Kidney capillary endothelial cell (primary cell): ENCODE measurements around the gene PLGLB2.
"Not testable (repeated sequence)": the region's sequence is repeated elsewhere in the genome, so short reads cannot be mapped to it uniquely, and the experiment has no call there.

Experiments used
- DNase-seq: peaks from one replicate; pipeline ENCODE4 v3.0.0-alpha.2; 2018; ENCODE audit warnings: low spot score

Gene PLGLB2

DNA sequence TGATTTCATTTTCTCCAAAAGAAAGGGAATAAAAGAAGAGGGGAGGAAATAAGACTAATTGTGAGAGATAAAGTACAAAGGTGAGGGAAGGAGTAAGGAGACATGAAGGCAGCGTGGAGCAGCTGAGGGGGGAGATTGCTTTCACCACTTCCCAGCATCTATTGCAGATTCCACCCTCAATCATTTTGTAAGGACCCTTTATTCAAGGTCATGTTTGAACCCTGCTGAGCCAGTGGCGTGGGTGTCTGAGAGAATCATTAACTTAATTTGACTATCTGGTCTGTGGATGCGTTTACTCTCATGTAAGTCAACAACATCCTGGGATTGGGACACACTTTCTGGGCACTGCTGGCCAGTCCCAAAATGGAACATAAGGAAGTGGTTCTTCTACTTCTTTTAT, at the start of gene PLGLB2:
PLGLB2 (plus strand) TSS at position 297 of the 400 bp plus-strand sequence; CDS start at position 364, 67 bp downstream.
- DNase-seq, result not testable (repeated sequence)

DNA sequence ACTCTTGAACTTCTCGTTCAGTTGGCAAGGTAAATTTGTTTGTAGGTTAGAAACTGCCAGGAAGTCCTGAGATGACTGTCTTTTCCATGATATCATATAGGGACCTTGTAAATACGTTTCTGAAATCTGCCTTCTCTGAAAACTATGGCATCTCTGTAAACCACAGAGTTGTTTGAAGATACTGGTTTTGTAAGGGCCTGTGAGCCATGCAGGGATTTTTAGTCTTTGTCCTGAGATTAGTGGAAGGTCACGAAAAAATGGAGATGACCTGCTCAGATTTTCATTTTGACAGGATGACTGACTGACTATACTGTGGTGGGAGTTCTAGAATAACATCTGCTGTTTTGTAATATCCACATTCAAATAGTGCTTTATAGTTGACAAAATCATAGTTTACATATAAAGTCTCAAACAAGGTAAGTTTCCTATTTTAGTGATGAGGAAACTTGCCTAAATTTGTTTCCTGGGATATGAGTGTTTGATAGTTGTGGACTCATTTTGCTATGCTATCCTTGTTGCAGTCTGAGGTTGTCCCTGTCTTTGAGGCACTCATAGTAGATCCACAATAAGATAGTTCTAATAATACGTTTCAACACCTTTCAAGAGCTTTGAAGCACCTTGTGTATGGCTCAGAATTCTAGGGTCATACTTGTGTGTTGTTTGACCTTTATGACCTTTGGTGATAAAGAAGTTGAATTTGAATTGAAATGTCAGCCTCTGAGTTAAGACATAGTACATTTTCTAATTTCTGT, 43.1 kb upstream of the PLGLB2 start:
- DNase-seq, result not testable (repeated sequence)

DNA sequence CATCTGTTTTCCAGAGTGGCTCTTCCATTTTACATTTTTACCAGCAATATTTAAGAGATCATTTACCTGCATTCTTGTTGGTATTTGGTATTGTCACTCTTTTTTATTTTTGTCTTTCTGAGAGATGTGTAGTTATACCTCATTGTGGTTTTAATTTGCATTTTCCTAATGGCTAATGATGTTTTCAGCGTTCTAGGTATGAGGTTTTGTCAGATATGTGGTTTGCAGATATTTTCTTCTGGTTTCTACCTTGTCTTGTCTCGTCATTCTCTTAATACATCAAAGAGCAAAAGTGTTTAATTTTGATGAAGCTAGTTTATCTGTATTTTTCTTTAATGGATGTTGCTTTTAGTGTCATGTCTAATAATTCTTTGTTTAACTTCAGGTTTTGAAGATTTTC, 39.5 kb upstream of the PLGLB2 start:
- DNase-seq, result not testable (repeated sequence)

DNA sequence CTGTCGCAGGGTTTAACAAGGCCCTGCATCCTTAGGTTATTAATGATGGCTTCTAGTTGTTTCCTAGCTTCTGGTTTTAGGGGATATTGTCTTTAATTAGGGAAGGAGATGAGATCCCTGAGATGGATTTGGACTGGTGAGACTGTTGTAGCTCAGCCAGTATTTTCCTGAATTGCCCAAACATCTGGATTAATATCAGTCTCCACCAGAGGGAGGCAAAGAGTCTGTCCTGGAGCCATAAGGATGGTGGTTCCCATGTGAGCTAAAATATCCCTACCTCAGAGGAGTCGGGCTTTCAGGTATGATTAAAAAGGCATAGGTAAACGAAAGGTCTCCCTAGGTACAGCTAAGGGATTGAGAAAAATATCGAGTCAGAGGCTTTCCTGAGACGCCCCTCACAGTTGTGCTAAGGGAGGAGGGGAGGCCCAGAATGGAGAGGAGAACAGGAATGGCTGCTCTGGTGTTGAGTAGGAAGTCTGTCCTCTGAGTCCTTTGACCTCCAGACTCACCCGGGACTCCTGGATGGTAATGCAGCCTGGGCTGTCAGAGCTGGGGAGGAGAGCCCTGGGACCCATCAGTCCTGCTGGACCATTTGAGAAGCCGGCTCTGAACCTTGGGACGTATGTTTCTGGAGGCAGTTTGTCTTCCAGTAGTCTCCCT, 19.8 kb upstream of the PLGLB2 start:
- not testable (repeated sequence) for DNase-seq

DNA sequence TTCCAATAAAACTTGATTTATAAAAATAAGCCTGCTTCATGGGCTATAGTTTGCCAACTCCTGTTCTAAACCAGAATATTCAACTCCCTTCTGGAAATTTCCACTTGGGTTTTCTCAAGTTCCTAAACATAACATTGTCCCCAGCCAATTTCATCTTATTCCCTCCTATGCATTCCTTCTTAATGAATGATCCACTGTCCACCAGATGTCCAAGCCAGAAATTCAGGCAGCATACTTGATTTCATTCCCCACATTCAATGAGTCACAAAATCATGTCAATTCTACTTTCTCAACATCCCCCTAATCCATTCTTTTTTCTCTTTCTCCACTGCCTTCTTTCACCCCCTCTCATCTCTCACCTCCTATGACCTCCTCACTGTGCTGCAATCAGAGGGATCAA, 7.0 kb upstream of the PLGLB2 start:
- DNase-seq, result not testable (repeated sequence)

DNA sequence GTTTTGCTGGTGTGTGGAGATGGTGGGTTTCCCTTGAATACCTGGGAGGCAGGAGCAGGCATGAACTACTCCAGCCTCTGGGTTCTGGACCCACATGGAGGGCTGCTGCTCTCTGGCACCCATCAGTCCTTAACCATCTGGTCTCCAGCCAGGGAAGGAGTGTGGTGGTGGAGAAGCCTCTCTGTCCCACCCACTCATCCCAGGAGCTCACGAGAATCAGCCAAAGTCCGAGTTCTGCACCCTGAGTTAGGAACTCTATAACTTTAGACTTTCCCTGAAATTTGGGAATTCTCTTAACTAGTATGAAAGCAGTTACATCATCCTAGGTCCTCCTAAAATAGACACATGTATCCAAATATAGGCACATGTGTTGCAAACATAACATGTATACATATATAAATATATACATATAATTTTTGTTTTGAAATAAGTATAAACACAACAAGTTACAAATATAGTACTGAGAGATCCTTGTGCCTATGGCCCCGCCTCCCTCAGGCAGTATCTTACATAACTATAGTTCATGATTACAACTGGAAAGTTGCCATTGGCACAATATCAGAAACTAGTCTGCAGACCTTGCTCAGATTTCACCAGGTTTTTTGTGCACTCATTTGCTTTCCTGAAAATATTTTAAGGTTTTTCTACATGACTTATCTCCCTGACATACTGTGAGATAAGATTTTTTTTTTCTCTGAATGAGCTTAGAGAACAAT, 5.3 kb upstream of the PLGLB2 start:
- DNase-seq, result not testable (repeated sequence)

DNA sequence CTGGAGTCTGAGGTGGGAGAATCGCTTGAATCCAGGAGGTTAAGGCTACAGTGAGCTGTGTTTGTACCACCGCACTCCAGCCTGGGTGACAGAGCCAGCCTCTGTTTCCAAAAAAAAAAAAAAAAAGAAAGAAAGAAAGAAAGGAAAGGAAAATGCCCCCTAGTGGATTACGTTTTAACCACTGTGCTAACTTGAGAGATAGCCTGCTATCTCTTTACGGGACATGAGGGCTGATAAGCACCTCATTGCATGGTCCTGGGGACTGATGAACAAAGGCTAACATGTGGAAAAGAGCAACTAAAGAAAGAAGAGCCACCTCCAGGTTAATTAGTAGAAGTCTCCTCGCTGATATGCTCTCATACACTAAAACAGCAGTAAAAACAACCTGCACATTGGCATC, 4.2 kb upstream of the PLGLB2 start:
- DNase-seq, result not testable (repeated sequence)

DNA sequence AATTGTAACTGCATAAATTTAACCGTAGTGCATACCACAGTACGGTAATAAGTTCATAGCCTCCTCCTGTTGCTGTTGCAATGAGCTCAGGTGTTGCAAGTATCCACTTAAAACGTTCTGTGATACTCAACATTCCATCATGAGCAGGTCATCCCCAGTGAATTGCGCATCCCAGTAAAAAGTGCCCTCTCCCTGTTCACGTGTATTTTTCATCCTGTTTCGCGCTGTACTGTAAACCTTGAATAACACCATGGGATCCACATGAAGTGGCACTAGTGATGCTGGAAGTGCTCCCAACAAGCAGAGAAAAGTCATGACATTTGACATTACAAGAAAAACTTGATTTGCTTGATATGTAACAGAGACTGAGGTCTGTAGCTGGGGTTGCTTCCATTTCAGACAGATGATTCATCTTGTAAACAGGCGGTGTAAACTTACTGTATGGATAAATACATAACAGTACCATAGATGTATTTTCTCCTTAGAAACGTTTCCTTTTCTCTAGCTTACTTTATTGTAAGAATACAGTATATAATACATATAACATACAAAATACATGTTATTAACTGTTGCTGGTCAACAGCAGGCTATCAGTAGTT, 2.4 kb upstream of the PLGLB2 start:
- DNase-seq, result not testable (repeated sequence)

DNA sequence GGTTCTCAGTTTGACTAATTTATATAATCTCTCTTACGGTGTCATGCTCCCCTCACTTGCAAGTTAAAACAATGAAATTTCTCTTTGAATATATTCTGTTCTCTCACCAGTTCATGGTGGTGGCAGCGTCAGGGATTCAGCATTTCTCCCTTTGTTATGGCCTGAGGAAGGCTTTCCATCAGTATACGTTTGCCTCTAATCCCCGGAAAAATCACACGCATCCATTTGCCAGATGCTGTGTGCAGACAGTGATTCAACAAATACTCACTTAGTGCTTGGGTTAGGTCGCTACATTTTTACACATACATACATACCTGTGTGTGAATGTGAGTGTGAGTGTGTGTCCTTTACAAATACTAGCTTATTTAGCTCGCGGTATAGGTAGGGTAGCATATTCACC, 637 bp downstream of the PLGLB2 start:
- not testable (repeated sequence) for DNase-seq

DNA sequence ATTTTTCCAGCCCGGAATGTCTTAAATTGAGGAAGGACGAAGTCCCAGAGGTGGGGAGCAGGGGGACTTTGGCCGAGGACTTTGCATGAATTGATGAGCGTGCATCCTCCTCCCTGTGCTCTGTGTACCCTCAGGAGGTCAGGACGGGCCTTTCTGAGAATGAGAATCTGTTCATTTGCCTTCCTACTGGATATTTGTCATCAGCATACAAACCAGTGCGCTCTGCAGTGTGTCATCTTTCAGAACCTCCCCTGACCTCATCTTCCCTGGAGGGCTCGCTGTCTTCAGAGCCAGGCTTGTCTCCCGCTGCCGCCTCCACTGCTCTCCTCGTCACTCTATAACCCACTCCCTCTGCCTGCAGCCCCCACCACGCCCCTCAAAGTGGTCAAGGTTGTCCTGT, 2.7 kb downstream of the PLGLB2 start:
- DNase-seq, result not testable (repeated sequence)

DNA sequence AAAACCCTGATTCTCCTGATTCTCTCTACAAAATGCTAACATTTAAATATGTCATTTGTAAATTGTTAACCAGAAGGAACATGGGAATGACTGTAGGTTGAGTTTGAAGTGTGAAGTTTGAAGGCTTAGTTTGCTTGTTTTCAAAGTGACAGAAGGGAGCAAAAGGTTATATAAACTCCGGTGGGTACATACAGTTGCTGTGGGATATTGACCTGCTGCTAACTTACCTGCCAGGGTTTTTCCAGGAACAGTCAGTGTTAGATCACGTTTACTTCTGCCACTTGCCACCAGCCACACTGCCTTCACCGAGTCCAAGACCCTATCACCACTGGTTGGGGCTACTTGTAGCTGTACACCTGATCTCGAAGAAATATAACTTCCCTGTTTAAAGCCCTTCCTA, 6.9 kb downstream of the PLGLB2 start:
- not testable (repeated sequence) for DNase-seq
